GM19043 (cell line): ENCODE measurements around the gene DKC1.

Experiments used
- ATAC-seq: cut with Tn5 transposase; IDR thresholded peaks from one replicate; pipeline ENCODE4 v1.9.1; 2021; ENCODE audit warnings: low read depth; ENCODE audit not compliant: unreplicated experiment

The DKC1 gene

DNA sequence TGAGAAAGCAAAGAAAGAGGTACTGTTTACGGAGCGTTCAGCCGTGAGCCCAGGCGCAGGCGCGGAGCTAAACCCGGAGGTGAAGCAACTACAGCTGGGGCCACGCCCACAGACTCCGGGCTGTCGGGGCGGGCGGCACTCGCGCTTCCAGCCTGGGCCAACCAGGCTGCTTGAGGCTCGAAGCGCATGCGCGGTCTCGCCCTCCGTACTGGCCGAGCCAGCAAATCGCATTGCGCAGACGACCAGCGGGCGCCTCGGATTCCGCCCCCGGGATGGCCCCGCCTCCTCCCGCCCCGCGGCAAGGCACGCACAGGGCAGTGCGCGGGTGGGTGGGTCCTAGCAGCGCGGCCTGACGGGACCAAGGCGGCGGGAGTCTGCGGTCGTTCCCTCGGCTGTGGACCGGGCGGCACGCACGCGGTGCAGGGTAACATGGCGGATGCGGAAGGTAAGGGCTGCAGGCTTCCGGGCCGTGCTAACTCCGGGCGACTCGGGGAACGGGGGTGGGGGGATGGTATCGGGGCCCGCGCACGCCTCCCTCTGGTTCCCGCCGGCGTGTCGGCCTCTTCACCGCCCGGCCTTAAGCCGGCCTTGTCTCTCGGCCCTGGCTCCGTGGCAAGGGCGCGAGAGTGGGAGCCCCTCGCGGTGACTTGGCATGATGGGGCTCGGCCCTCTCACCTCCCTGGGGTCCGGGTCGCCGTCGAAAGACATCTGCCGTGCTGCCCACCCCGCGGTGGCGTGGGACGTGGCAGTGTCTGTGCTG is at the start of gene DKC1:
Gene DKC1, plus strand, starts transcription at position 328 of the 760 bp plus-strand sequence. Its CDS starts 102 bp downstream, at position 430.
- ATAC-seq, result peak; percentile 89

DNA sequence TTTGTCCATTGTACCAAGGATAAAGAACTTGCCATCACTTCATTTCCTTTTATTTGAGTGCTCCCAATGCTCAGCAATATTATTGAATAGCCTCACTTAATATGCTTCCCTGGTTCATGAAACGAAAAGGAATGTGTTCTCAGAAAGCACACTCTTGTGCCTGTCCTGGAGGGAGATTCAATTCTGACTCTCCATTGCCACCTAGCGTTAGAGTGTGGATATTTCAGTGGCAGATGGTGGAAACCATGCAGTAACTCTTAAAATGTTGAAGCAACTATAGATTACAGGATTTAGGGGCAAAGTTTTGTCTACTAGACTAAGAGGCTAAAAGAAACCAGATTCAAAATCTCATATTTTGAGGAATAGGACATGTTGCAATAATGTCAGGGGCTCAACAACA is 47.7 kb upstream of the DKC1 start:
- ATAC-seq, result no peak

DNA sequence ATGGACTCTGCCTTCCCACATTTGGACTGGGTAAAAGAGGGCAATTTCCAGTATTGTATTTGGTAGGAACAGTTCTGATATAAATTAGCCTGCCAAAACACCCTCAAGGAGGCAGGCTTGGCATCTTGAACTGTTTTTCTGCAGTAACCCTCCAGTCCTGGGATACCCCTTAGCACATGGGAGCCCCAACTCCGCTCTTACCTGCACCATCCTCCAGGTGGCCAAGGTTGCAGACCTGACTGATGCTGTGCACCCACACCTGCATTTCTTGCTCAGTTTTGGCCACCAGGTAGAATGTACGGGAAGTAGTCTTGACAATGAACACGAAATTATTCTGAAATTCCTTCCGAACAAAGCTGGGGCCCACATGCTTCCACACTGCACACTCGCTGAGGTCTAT is 46.8 kb upstream of the DKC1 start:
- ATAC-seq, result no peak

DNA sequence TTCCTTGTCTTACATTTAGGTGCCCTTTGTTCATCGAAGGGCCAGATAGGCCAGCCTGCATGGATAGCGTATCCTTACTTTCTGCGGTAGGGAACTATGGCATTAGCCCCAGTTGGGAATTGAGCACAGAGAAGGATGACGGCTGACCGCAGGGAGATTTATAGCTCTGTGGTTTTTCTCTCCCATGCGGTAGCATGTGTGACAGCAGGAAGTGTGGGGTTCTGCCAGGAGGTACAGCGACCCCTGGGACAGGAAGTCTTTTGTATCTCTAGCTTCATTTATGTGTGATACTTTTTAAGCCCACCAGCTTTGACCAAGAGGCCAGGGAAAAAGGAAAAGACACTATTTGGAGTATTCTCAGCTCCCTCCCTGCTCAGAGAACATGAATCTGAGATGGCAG is 44.8 kb upstream of the DKC1 start:
- no peak for ATAC-seq

DNA sequence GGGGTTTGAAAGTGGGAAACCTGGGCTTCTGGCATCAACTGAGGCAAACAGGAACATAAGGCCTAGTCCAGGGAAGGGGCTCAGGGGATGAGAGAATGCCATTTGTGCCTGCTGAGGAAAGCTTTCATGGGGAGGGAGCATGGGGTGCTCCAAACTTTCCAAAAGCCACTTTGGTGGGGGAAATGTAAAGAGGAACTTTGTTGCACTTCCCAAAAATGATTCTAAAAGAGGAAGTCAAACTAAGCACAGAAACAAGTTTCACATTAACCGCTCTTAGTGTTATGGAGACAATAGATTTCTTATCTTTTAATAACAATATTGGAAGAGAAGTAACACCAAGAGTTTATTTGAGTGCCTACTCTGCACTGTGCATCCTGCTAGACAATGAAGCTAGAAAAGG is 44.0 kb upstream of the DKC1 start:
- no peak for ATAC-seq

DNA sequence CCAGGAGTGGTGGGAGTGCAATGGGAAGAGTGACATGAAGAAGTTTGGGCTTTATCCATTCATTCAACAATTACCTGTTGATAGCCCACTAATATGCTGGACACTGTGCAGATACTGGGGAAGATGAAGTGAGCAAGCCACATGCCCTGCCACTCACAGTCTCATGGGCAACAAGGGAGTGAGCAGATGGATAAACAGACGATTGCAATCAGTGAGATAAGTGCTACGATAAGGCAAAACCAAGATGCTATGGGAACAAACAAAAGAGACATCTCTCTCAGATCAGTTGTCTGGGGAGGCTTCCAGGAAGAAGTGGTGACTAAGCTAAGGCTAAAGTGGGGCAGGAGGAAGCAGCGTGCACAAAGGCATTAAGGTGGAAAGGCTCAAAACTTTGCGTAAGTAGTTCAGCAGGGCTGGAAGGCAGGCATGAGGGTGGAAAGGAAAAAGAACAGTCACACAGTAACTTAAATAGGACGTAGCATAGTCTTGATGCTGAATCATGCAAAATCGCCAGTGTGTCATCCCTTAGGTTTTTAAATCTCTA is 43.5 kb upstream of the DKC1 start:
- ATAC-seq, result no peak

DNA sequence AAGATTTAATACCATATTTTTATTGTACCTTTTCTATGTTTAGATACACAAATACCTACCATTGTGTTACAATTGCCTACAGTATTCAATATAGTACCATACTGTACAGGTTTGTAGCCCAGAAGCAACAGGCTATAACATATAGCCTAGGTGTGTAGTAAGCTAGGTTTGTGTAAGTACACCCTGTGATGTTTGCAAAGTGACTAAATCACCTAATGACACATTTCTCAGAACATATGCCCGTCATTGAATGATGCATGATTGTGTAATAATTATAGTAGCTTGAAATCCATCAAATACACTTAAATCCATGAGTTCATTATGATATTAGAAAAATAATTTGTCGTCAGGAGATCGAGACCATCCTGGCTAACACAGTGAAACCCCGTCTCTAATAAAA is 42.6 kb upstream of the DKC1 start:
- ATAC-seq, result no peak

DNA sequence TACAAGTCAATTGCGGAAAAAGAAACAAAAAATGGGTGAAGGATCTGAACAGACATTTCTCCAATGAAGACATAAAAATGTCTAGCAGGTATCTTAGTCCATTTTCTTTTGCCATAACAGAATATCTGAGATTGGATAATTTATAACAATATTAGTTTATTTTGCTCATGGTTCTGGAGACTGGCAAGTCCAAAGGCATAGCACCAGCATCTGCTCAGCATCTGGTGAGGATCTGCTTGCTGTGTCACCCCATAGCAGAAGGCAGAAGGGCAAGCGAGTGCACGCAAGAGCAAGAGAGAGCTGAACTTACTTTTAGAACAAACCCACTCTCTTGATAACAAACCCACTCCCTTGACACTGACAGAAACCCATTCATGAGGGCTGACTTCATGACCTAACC is 41.5 kb upstream of the DKC1 start:
- no peak for ATAC-seq

DNA sequence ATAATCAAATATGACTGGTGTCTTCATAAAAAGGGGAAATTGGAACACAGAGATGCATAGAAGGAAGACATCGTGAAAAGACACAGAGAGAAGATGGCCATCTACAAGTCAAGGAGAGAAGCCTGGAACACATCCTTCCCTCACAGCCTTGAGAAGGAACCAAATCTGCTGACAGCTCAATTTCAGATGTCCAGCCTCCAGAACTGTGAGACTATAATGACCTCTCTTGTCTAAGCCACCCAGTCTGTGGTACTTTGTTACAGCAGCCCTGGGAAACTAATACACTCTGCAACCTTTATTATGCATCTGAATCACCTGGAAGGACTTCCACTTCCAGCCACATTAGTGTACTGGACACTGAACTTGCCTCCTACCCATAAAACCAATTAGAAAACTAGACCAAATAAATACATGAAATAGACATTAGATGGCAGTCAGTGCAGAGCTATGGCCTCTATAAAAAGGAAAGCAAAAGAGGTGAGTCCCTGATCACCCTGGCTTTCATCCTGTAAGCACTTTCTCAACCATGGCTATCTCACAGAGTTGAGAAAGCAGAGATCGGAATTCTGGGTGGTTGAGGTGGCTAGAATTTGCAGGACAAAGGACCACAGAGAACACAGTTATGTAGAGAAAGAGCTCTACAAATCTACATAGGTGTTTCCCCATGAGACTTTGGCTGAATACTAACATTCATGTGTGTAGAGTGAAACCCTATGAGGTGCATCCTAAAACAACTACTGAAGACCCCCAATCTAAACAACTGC is 37.5 kb upstream of the DKC1 start:
- ATAC-seq, result no peak

DNA sequence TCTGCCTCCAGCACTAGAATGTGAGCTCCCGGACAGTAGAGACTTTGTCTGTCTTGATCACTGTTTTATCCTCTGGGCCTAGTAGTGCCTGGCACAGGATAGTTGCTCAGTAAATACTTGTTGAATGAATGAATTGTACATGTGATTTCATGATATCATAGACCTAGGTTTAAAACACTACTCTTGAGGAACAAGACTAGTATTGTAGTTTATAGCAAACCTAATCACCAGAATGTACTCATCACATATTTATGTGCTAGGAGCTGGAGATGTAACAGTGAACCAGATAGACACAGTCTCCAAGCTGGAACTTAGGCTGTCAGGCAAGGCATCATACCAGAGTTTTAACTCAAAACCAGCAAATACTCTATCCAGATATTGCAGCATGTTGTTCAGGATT is 35.2 kb upstream of the DKC1 start:
- no peak for ATAC-seq

DNA sequence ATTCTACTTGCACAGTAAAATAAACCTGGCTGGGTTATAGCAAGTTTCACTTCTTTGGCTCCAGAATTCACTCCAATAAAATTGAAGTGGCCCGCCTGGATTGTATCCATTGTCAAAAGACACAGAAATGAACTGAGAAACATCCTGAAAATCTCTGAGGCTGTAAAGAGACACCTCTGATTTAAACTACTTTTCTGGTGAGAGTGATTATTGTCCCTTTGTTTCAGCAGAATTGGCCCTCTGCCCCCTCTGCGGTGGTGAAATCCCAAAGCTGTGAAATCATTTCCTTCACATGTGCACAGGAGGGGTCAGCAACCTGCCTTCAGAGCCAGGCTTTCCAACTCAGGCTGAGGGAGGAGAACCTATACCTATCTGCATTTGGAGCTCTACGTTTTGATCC is 34.8 kb upstream of the DKC1 start:
- ATAC-seq, result no peak

DNA sequence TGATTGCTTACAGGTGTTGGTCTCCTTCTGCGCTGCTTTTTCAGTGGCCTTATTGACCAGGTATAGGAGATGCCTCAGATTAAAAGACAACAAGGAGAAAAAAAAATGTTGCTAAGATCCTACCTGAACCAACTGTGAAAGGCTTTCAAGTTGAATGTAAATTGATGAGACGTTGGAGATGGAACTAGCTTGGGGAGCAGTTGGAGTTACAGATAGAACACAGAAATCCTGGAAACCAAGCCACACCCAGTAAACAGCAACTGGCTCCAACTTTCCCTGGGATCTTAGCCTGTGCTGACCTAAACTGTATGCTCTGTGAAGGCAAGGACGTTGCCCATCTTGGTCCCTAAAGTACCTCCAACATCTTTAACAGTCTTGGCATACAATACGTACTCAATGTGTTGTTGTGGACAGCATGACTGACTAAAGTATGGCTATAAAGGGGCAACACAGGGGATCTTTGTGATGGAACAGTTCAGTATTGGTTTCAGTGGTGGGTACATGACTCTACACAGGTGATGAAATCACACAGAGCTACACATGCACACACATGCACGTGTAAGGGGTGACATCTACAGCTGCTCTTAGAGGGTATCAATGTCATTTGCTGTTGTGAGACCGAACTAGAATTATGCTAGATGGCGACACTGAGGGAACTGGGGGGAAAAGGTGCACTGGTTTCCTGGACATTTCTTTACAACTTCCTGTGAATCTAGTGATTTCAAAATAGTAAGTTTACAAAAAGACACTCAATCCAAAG is 34.1 kb upstream of the DKC1 start:
- ATAC-seq, result no peak

DNA sequence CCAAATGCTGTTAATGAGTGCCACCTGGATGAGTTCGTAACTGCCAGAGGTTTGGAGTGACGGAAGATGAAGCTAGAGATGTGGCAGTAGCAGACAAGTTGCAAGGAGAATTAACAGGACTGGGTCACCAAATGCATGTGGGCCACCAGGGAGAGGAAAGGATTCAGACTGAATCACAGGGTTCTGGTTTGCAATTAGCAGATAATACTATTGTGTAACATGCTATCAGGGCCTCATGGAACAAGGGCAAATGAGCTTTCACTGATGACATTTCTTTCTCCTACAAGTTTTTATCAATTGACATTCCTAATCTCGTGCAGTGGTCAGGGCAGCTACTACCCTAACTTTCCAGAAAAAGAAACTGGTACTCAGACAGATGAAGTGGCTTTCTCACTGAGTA is 33.2 kb upstream of the DKC1 start:
- ATAC-seq, result no peak

DNA sequence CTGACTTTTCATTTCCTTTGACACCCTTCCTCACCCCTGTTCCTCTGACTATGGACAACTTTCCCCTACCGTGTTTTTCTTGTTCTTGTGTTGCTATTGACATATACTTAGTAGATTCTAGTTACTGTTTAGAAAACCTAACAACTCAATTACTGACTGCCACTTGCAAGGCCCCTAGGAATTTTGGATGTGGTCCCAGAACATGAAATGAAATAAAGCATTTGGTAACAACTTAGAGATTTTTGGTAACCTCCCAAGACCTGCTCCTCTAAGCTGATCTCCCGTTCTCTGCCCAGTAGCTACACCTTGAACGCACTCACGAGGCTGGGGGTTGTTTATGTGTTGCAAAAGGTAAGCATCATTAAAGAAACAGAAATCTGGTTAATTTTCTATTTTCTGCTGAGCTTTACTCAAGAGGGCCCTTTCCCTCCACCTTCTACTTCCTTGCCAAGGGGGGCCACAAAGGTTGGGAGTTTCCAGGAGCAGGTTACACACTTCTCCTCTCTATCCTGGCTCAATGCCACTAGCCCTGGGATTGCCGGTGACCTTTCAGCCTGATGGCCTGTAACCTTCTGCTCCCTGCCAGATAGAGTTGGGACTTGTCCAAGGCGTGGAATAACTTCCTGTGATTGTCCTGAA is 32.3 kb upstream of the DKC1 start:
- no peak for ATAC-seq

DNA sequence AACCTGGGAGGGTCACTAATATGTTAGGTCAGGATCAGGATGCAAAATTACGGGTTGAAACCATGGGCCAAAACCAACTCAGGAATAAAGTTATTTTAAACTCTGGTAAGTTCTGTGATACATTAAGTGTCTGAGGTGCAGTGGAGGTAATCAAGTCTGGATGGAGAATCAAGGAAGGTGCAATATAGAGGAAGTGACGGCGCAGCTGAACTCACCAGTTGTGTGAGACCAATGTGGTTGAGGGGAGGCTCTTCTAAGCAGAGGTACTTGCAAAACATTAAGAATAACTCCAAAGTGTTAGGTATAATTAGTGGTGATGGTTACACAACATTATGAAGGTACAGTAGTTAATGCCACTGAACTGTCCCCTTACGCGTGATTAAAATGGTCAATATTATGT is 31.5 kb upstream of the DKC1 start:
- ATAC-seq, result no peak

DNA sequence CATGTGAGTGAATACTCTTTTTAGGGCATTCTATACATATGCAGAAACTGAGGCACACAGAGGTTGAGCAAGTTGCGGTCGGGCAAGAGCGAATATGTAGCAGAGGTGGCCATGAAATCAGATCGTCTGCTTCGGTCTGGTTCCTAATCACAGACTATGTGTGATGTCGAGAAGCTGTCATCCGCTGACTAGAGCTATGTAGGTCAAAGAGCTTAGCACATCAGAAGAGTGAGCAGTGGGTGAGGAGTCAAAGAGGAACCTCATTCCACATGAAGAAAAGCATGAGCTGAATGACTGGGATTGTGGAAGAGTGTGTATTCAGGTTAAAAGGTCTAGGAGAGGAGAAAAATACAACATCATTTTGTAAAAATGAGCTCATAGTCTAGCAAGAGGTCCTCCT is 30.8 kb upstream of the DKC1 start:
- no peak for ATAC-seq

DNA sequence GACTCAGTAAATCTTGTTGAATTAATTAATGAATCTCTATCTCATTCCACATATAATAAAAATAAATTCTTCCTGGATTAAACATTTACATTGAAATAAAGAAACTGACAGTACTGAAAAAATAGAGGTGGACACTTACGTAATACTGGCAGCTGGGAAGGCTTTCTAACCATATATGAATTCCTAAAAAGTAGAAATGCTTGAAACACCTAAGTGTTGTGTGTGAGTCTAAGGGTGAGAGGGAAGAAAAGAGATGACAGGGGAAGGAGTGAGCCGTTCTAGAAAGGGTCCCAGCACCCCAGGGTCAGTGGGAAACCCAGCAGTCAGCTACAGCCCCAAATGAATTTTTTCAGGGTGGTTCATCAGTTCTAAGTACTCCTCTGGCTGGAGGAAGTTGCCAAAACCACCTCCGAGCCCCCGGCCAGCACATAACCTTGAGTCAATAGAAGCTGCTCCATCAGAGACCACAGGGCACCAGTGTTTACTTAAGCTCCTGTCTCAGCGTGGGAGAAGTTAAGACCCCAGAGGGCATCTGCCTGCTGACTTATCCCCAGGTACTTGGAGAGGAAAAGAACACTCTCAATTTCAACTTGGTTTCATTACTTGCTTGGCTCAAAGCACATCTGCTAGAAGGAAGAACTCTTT is 30.1 kb upstream of the DKC1 start:
- ATAC-seq, result no peak

DNA sequence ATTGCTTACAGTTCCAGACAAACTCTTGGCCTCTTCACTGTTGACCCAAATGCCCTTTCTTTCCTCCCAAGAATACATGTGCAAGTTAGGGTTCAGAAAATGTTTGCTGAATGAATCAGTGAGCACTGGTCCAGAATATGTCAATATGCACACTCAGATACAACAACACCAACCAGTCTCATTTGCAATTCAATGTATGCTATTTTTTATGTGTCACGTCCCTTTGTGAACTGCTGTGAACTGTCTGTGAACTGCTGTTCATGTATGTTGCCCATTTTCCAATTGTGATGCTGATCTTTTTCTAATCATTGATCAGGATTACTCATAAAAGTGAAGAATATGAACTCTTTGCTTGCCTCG is 29.6 kb upstream of the DKC1 start:
- no peak for ATAC-seq

DNA sequence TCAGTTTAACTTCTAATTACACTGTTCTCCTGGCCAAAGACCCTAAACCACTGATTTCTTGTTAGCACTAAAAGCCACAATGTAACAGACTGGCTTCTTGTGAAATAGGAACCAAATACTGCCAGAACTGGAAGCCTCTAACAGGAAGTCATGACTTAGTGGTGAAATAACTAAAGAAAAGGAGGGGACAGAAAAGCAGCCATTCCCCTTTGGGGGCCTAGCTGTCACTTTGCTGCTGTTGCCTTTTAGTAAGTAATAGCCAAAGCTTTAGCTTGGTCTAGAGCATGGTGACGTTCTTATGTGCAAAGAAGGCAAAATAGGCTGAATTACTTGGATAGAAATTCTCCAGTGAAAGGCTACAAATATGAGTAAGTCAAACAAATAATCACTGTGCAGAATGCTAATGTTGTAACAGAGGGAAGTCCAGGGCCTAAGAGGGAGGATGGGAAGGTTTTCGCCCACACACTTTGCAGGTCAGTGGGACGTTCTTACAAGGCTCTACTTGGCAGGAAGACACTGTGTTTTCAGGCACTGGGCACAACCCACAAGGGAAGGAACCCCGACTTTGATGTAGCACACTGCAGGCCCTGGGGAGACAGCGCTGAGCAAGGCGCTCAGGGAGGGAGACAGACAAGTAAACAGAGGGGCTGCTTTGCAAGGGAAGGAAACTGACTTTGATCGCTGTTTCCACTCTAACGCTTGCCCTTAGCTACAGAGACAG is 28.4 kb upstream of the DKC1 start:
- ATAC-seq, result no peak
